GM19328 (cell line): ENCODE measurements around the gene SCIN.
"Not testable (repeated sequence)": the region's sequence is repeated elsewhere in the genome, so short reads cannot be mapped to it uniquely, and the experiment has no call there.

Experiments
- ATAC-seq: cut with Tn5 transposase; IDR thresholded peaks from one replicate; pipeline ENCODE4 v1.9.1; 2021; ENCODE audit warnings: mild to moderate bottlenecking, moderate library complexity; ENCODE audit not compliant: unreplicated experiment

Gene SCIN

GRCh38 chr7:12686234-12686890 lies 115.8 kb downstream of the SCIN start:
- peak; percentile 85 for ATAC-seq

- ATAC-seq: peak; percentile 78
These were observed 116.6 kb downstream of the SCIN start, which contains the start of gene ARL4A for GRCh38 chr7:12686891-12687717. ARL4A (plus strand) TSS chr7:12687633; CDS start chr7:12688255, 622 bp downstream.

- ATAC-seq: no peak
These were observed 117.2 kb downstream of the SCIN start for GRCh38 chr7:12687718-12688171.

GRCh38 chr7:12688485-12689170 lies 118.1 kb downstream of the SCIN start:
- ATAC-seq: not testable (repeated sequence)

GRCh38 chr7:12689451-12689850 lies 118.9 kb downstream of the SCIN start:
- ATAC-seq: no peak

- ATAC-seq: no peak
These were observed 119.7 kb downstream of the SCIN start for GRCh38 chr7:12690041-12690878.

- ATAC-seq: not testable (repeated sequence)
These were observed 120.9 kb downstream of the SCIN start for GRCh38 chr7:12691388-12691787.

- no peak for ATAC-seq
These were observed 121.5 kb downstream of the SCIN start for GRCh38 chr7:12692035-12692434.

GRCh38 chr7:12692479-12693259 lies 122.1 kb downstream of the SCIN start:
- no peak for ATAC-seq

- ATAC-seq: no peak
These were observed 124.3 kb downstream of the SCIN start for GRCh38 chr7:12694817-12695216.

- ATAC-seq: no peak
These were observed 125.4 kb downstream of the SCIN start for GRCh38 chr7:12695965-12696364.

GRCh38 chr7:12699299-12699698 lies 128.8 kb downstream of the SCIN start:
- ATAC-seq: no peak

- ATAC-seq: no peak
These were observed 130.9 kb downstream of the SCIN start for GRCh38 chr7:12701433-12701832.

GRCh38 chr7:12703881-12704280 lies 133.4 kb downstream of the SCIN start:
- ATAC-seq: no peak

- ATAC-seq: no peak
These were observed 135.4 kb downstream of the SCIN start for GRCh38 chr7:12705878-12706277.

GRCh38 chr7:12706900-12707536 lies 136.5 kb downstream of the SCIN start:
- ATAC-seq: no peak

- ATAC-seq: no peak
These were observed 137.8 kb downstream of the SCIN start for GRCh38 chr7:12708314-12708713.
